OCI-LY7 (cell line): ENCODE data around the gene MACROD1. TPM values are rescaled to one million over a fixed set of nuclear protein-coding genes. Genes with fewer than 3 reads are reported as not detected.

Source experiments
- BruUV-seq: library from RNA; stranded (reverse); fragments of 400-500 nt; replicated peaks from 2 replicates; lab custom pipeline; 2021; lab: Mats Ljungman, UMichigan
- CTCF ChIA-PET: fragments of 300-600 bp; sonication (Branson Sonifier 250); formaldehyde crosslinking; loops from one replicate; lab custom pipeline; 2022; ENCODE audit warnings: antibody characterized with exemption; ENCODE audit not compliant: unreplicated experiment; lab: Charles Lee
- POLR2A ChIA-PET: fragments of 300-600 bp; sonication (Branson Sonifier 250); formaldehyde crosslinking; loops from one replicate; lab custom pipeline; 2022; ENCODE audit warnings: antibody characterized with exemption; lab: Charles Lee
- DNase-seq: peaks from one replicate; pipeline ENCODE4 v3.0.0-alpha.2; 2015; ENCODE audit warnings: low spot score
- H2AFZ ChIP-seq: fragments of 200-600 bp; sonication (generic), shearing (Covaris generic); 2 replicates; pipeline ENCODE4 v1.6.1; 2014; ENCODE audit warnings: mild to moderate bottlenecking, antibody characterized with exemption, low read length, moderate library complexity
- H3K27ac ChIP-seq: fragments of 200-600 bp; sonication (generic); 2 replicates; pipeline ENCODE4 v1.5.1; 2014; ENCODE audit warnings: mixed run types, low read depth, mild to moderate bottlenecking, moderate library complexity, low read length, inconsistent platforms; ENCODE audit not compliant: poor library complexity, severe bottlenecking
- H3K36me3 ChIP-seq: fragments of 200-600 bp; sonication (generic); 2 replicates; pipeline ENCODE4 v1.6.1; 2014; ENCODE audit warnings: mild to moderate bottlenecking, antibody characterized with exemption, low read length, moderate library complexity, mixed read lengths; ENCODE audit not compliant: insufficient read depth
- H3K4me1 ChIP-seq: fragments of 200-600 bp; sonication (generic); 2 replicates; pipeline ENCODE4 v1.5.1; 2014; ENCODE audit warnings: mild to moderate bottlenecking, low read length; ENCODE audit not compliant: insufficient read depth, poor library complexity, severe bottlenecking
- H3K4me2 ChIP-seq: fragments of 200-600 bp; sonication (generic); 2 replicates; pipeline ENCODE4 v1.6.1; 2014; ENCODE audit warnings: mild to moderate bottlenecking, low read length
- H3K4me3 ChIP-seq: fragments of 200-600 bp; sonication (generic); 2 replicates; pipeline ENCODE4 v1.5.1; 2014; ENCODE audit warnings: mild to moderate bottlenecking, low read depth, low read length; ENCODE audit not compliant: poor library complexity, severe bottlenecking
- H3K79me2 ChIP-seq: fragments of 200-600 bp; sonication (generic); 2 replicates; pipeline ENCODE4 v1.6.1; 2016; ENCODE audit warnings: low read depth, mild to moderate bottlenecking, low read length, moderate library complexity, mixed read lengths; ENCODE audit not compliant: insufficient read depth
- H3K9me2 ChIP-seq: fragments of 200-600 bp; sonication (generic); 2 replicates; pipeline ENCODE4 v1.6.1; 2016; ENCODE audit warnings: mild to moderate bottlenecking, low read length, mixed read lengths; ENCODE audit not compliant: insufficient read depth
- H3K9me3 ChIP-seq: fragments of 200-600 bp; sonication (generic); 2 replicates; pipeline ENCODE4 v1.6.1; 2014; ENCODE audit warnings: mild to moderate bottlenecking, mixed run types, low read length, mixed read lengths
- H4K20me1 ChIP-seq: fragments of 200-600 bp; sonication (generic); 2 replicates; pipeline ENCODE4 v1.6.1; 2014; ENCODE audit warnings: mild to moderate bottlenecking, antibody characterized with exemption, low read length, moderate library complexity, mixed read lengths; ENCODE audit not compliant: insufficient read depth
- EZH2phosphoT487 ChIP-seq: fragments of 200-600 bp; sonication (generic); IDR thresholded peaks from 2 replicates; pipeline ENCODE4 v1.6.1; 2018; ENCODE audit warnings: low read depth, borderline replicate concordance, mild to moderate bottlenecking, mixed run types, antibody characterized with exemption, low read length, moderate library complexity, mixed read lengths
- intact Hi-C: fragments of 100-400 bp; cut with micrococcal nuclease; formaldehyde crosslinking; loops from one replicate; pipeline ENCODE4 v1.10.0; 2022; ENCODE audit not compliant: unreplicated experiment
- total RNA-seq, 2 experiments: library from RNA; depleted of rRNA in 1 of 2; stranded (reverse); fragments of >200 nt in 1 of 2; shearing (Covaris generic) in 1 of 2; gene quantifications; 2 replicates each; pipeline ENCODE4 v1.2.3, GENCODE V29; 2014 to 2022
- TF ChIP-seq, protein P1 (sequence below): fragments of 200-600 bp; sonication (generic); conservative IDR thresholded peaks from 2 replicates; pipeline ENCODE4 v1.5.1; 2014; ENCODE audit warnings: mild to moderate bottlenecking, antibody characterized with exemption, low read length, moderate library complexity, mixed read lengths

The MACROD1 gene
- total RNA-seq, 2 experiments from 2014 or later = 14.7 to 25.4 TPM

DNA sequence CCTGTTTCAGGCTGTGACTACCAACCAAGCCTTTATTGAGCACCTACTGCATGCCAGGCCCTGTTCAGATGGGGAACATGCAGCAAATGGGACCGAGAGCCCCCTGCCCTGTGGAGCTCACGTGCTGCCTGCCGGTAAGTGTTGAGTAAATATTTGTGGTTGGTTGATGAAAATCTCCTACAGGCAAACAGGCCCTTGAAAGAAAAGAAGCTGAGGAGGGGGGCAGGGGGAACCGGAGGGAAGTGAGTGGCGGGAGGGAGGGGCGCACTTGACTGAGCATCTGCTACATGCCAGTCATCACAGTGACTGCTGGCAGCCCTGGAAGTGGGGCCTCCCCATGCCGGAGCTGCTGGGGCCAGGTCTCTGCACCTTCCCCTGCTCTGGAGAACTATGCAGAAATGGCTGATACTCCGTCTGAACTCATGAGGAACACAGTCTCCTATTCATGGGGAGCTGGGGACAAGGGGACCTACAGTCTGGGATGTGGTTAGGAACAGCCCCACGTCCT, 34.2 kb downstream of the MACROD1 start:
- ChIA-PET CTCF (interaction anchor here (0.6 kb wide), 2 partner anchors 22 to 238 kb away, joined by 3 to 9 read pairs; no protein-coding TSS in a partner anchor), POLR2A (interaction anchor here (0.8 kb wide), 1 partner anchor 24 kb away, joined by 6 read pairs; no protein-coding TSS in a partner anchor)
- no peaks in the 10 kb centered on the region for H3K4me1 ChIP-seq
- H2AFZ ChIP-seq = no peak overlapping the region
- no peak for TF ChIP-seq EZH2phosphoT487
- TF ChIP-seq, protein P1, sequence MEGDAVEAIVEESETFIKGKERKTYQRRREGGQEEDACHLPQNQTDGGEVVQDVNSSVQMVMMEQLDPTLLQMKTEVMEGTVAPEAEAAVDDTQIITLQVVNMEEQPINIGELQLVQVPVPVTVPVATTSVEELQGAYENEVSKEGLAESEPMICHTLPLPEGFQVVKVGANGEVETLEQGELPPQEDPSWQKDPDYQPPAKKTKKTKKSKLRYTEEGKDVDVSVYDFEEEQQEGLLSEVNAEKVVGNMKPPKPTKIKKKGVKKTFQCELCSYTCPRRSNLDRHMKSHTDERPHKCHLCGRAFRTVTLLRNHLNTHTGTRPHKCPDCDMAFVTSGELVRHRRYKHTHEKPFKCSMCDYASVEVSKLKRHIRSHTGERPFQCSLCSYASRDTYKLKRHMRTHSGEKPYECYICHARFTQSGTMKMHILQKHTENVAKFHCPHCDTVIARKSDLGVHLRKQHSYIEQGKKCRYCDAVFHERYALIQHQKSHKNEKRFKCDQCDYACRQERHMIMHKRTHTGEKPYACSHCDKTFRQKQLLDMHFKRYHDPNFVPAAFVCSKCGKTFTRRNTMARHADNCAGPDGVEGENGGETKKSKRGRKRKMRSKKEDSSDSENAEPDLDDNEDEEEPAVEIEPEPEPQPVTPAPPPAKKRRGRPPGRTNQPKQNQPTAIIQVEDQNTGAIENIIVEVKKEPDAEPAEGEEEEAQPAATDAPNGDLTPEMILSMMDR = no peak
- no peak for DNase-seq
- no peaks in the 10 kb centered on the region for H4K20me1 ChIP-seq
- no peak overlapping the region for H3K4me3 ChIP-seq
- no peaks in the 10 kb centered on the region for H3K36me3 ChIP-seq
- H3K9me3 ChIP-seq = no peaks in the 10 kb centered on the region
- H3K9me2 ChIP-seq = no peaks in the 10 kb centered on the region
- H3K79me2 ChIP-seq = no peaks in the 10 kb centered on the region
- intact Hi-C loops = no loop called here
- no peak overlapping the region for H3K27ac ChIP-seq
- H3K4me2 ChIP-seq = no peak overlapping the region
- BruUV-seq = no TSS peak

DNA sequence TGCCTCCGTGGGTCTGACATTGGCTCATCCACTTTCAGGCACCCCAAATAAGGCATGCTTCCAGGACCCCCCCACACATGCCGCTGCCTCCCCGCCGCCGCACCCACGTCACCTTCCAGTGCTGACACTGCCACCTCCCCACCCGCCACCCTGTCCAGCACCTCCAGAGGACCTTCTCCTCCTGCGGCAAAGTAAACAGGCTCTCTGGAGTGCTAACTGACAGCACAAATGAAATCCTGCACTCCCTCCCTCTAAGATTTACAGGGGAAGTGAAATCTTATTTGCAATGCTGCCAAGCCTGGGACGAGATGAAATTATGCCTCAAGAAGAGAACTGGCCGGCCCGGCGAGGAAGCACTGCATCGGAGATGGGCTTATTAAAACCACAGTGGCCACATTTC, 35.3 kb downstream of the MACROD1 start:
- intact Hi-C loops = no loop called here

DNA sequence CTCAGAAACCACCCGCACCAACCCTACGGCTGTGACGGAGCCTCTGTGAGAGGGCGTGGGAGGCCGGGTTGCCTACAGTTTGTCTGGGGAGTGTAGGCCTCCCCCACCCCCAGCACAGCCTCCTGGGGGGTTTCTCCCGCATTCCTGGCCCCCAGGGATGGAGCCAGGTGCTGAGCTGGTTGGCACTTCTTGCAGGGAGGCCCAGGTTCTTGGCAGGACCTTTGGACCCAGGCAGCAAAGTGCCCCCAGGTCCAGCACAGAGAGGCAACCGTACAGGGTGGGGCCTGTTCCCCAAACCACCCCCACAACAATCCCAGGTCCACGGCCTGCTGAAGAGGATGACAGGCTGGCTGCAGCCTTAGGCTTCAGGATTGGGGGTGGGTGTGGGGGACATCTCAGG, 36.5 kb downstream of the MACROD1 start:
- Histone ChIP-seq H3K36me3 (no peaks in the 10 kb centered on the region), H3K27ac (no peak overlapping the region), H3K79me2 (no peaks in the 10 kb centered on the region), H3K4me2 (no peak overlapping the region), H3K4me3 (no peak overlapping the region), H3K9me3 (no peaks in the 10 kb centered on the region), H4K20me1 (no peaks in the 10 kb centered on the region), H2AFZ (no peak overlapping the region), H3K4me1 (no peaks in the 10 kb centered on the region), H3K9me2 (no peaks in the 10 kb centered on the region)
- intact Hi-C loops = no loop called here
- TF ChIP-seq EZH2phosphoT487 = no peak
- TF ChIP-seq, protein P1 = no peak
- DNase-seq = no peak
- CTCF ChIA-PET = no interaction called here
- no TSS peak for BruUV-seq
- POLR2A ChIA-PET = no interaction called here

More for the DNA sequence above, 35.3 kb downstream of the MACROD1 start:
- no peak overlapping the region for H2AFZ ChIP-seq
- CTCF ChIA-PET = no interaction called here
- no peaks in the 10 kb centered on the region for H3K9me2 ChIP-seq
- no peak overlapping the region for H3K27ac ChIP-seq
- H3K79me2 ChIP-seq = no peaks in the 10 kb centered on the region
- H3K4me3 ChIP-seq = no peak overlapping the region
- no TSS peak for BruUV-seq
- POLR2A ChIA-PET = no interaction called here
- H3K4me2 ChIP-seq = no peak overlapping the region
- TF ChIP-seq, protein P1 = no peak
- TF ChIP-seq EZH2phosphoT487 = no peak
- no peaks in the 10 kb centered on the region for H4K20me1 ChIP-seq
- no peaks in the 10 kb centered on the region for H3K9me3 ChIP-seq
- no peaks in the 10 kb centered on the region for H3K36me3 ChIP-seq
- H3K4me1 ChIP-seq = no peaks in the 10 kb centered on the region
- no peak for DNase-seq
